ENCODE measurements around the gene ARHGEF4.

GRCh38 chr2:130894326-130894942 lies 57.7 kb downstream of the ARHGEF4 start:
- no peak for TF ChIP-seq CTCF (IDR thresholded peaks at IDR 0.05)
- no peak for TF ChIP-seq POLR2A (IDR thresholded peaks at IDR 0.05)

Data from sigmoid colon (tissue), 3 donors.